Thoracic aorta (tissue), 2 donors: Measurements from ENCODE around the gene HYOU1. TPM values are rescaled to one million over a fixed set of nuclear protein-coding genes. Genes with fewer than 3 reads are reported as not detected.

ENCODE experiments used
- ATAC-seq: fragments of 150-250 bp; one replicate; pipeline ENCODE4 v1.8.0; 2017; ENCODE audit warnings: low read depth; ENCODE audit not compliant: insufficient number of reproducible peaks, low FRiP score
- DNase-seq: peaks from one replicate; pipeline ENCODE4 v3.0.0-alpha.2; 2020; ENCODE audit warnings: low spot score
- H3K27ac ChIP-seq, 2 donors: fragments of 200-600 bp; sonication (generic); 1 replicate in 1 of 2; 2 replicates in 1 of 2; pipeline ENCODE4 v1.5.1; 2016; ENCODE audit warnings: mild to moderate bottlenecking in 2 of 2, moderate library complexity in 2 of 2
- H3K27me3 ChIP-seq: fragments of 200-600 bp; sonication (generic); replicated peaks from 2 replicates; pipeline ENCODE4 v1.6.0; 2016; ENCODE audit warnings: mild to moderate bottlenecking; ENCODE audit not compliant: insufficient read depth
- H3K36me3 ChIP-seq: fragments of 200-600 bp; sonication (generic); one replicate; pipeline ENCODE4 v1.5.1; 2016
- H3K4me1 ChIP-seq, 2 donors: fragments of 200-600 bp; sonication (generic); 1 replicate in 1 of 2; 2 replicates in 1 of 2; pipeline versions ENCODE4 v1.5.1 to v1.6.0; 2016; ENCODE audit warnings: low read depth in 2 of 2, mild to moderate bottlenecking in 1 of 2; ENCODE audit not compliant: control insufficient read depth in 1 of 2
- H3K4me3 ChIP-seq: fragments of 200-600 bp; sonication (generic); 2 replicates; pipeline ENCODE4 v1.5.1; 2016; ENCODE audit warnings: mild to moderate bottlenecking
- H3K9me3 ChIP-seq: fragments of 200-600 bp; sonication (generic); 2 replicates; pipeline ENCODE4 v1.5.1; 2016
- CTCF ChIP-seq: fragments of 200-600 bp; sonication (generic); IDR thresholded peaks from one replicate; pipeline ENCODE4 v1.5.1; 2019; ENCODE audit warnings: antibody characterized with exemption
- total RNA-seq, 2 donors: library from RNA; depleted of rRNA; stranded (reverse); fragments of >200 nt; gene quantifications; one replicate each; pipeline versions ENCODE4 v1.1.0 to v1.2.3, GENCODE V29; 2016

Gene HYOU1
- total RNA-seq, 2 donors from 2014 or later, result 94.1 to 140 TPM

- Histone ChIP-seq H3K4me1 (no peaks in the 10 kb centered on the region), H3K36me3 (peaks cover 52% of the 10 kb centered on the region)
- ATAC-seq, result no peak
Observed at GRCh38 chr11:119006656-119007055, 50.3 kb downstream of the HYOU1 start.

GRCh38 chr11:119000906-119001305 lies 56.1 kb downstream of the HYOU1 start:
- H3K9me3 ChIP-seq, result no peaks in the 10 kb centered on the region
- peaks cover 21% of the 10 kb centered on the region for H3K36me3 ChIP-seq
- no peak for TF ChIP-seq CTCF
- H3K4me1 ChIP-seq, result peaks cover 8 to 26% of the 10 kb centered on the region in 2 donors
- DNase-seq (no peak), ATAC-seq (no peak)
- no peak overlapping the region for H3K27ac ChIP-seq
- no peak overlapping the region for H3K4me3 ChIP-seq
- H3K27me3 ChIP-seq, result no peaks in the 10 kb centered on the region

More at GRCh38 chr11:119006656-119007055, 50.3 kb downstream of the HYOU1 start:
- no peak for TF ChIP-seq CTCF
- H3K9me3 ChIP-seq, result no peaks in the 10 kb centered on the region
- no peaks in the 10 kb centered on the region for H3K27me3 ChIP-seq
- DNase-seq, result no peak
- H3K4me3 ChIP-seq, result no peak overlapping the region
- no peak overlapping the region for H3K27ac ChIP-seq

DNA sequence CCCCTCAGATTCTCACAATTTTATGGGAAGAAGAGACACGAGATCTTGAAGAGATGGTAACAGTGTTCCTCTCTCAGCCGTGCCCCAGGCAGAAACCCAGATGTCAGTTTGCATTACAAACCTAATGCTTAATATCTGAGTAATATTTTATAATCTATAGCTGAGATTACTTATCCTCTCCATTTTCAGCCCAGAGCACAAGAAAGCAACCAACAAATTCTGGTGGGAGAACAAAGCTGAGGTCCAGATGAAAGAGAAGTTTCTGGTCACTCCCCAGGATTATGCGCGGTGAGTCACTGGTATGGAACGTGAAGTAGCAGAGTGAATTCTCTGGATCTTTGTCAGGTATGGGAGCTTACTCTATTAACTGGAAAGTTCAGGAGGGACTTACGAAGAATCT lies 58.2 kb downstream of the HYOU1 start:
- Histone ChIP-seq H3K27me3 (no peaks in the 10 kb centered on the region), H3K9me3 (no peaks in the 10 kb centered on the region), H3K4me3 (peak overlapping the region; percentile 92), H3K27ac (peak overlapping the region; percentile 86 to 87), H3K4me1 (peaks cover 8 to 26% of the 10 kb centered on the region in 2 donors), H3K36me3 (peaks cover 18% of the 10 kb centered on the region)
- no peak for DNase-seq
- no peak for ATAC-seq
- no peak for TF ChIP-seq CTCF

DNA sequence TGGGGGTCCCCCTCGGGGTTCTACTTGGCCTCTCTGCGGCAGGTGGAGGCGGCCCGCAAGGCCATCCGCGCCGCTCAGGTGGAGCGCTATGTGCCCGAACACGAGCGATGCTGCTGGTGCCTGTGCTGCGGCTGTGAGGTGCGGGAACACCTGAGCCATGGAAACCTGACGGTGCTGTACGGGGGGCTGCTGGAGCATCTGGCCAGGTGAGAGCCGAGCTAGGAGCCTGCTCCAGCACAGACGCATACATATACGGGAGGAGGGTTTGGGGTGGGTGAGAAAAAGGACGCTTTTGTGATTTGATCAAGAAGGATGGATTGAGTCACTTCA lies 58.7 kb downstream of the HYOU1 start:
- no peak for ATAC-seq
- Histone ChIP-seq H3K4me3 (peak overlapping the region; percentile 92), H3K27ac (peak overlapping the region; percentile 86 to 87), H3K9me3 (no peaks in the 10 kb centered on the region), H3K36me3 (peaks cover 18% of the 10 kb centered on the region), H3K4me1 (peaks cover 8 to 26% of the 10 kb centered on the region in 2 donors), H3K27me3 (no peaks in the 10 kb centered on the region)
- no peak for TF ChIP-seq CTCF
- no peak for DNase-seq

GRCh38 chr11:118997627-118998387 lies 59.2 kb downstream of the HYOU1 start, which contains the start of gene CENATAC:
CENATAC (plus strand) TSS chr11:118998138; CDS start chr11:118998198, 60 bp downstream.
- Histone ChIP-seq H3K4me3 (peak within 1 kb of the TSS; percentile 92), H3K4me1 (peaks cover 8 to 26% of the 10 kb centered on the region in 2 donors), H3K27ac (peak within 1 kb of the TSS; percentile 86 to 87), H3K36me3 (peaks cover 15% of the 10 kb centered on the region), H3K27me3 (no peaks in the 10 kb centered on the region), H3K9me3 (no peaks in the 10 kb centered on the region)
- DNase-seq (peak; percentile 73), ATAC-seq (peak; percentile 78)
- TF ChIP-seq CTCF, result no peak
